ENCODE results near the gene SPOCK2.
A peak's percentile ranks its signal among the peaks of the same experiment; 100 is the strongest.
"Not testable (repeated sequence)": the region's sequence is repeated elsewhere in the genome, so short reads cannot be mapped to it uniquely, and the experiment has no call there.

The SPOCK2 gene

DNA sequence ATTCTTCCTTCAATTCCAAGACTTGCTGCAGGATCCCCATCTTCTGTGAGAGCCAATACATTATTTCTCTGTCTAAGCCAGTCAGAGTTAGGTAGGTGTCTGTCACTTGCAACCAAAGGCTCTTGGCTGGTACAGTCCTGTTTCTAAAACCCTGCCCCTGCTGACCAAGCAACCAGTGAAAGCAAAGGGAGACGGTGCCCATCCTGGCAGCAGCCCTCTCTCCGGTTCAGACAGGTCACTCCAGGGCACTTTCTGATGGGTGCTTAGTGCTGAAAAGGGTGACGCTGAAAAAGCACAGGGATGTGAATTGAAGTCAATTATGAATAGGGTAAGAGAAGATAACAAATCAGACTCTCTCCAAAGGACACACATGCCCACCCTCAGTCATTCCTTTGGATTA is 37.5 kb downstream of the SPOCK2 start:
- no peak for FAIRE-seq

DNA sequence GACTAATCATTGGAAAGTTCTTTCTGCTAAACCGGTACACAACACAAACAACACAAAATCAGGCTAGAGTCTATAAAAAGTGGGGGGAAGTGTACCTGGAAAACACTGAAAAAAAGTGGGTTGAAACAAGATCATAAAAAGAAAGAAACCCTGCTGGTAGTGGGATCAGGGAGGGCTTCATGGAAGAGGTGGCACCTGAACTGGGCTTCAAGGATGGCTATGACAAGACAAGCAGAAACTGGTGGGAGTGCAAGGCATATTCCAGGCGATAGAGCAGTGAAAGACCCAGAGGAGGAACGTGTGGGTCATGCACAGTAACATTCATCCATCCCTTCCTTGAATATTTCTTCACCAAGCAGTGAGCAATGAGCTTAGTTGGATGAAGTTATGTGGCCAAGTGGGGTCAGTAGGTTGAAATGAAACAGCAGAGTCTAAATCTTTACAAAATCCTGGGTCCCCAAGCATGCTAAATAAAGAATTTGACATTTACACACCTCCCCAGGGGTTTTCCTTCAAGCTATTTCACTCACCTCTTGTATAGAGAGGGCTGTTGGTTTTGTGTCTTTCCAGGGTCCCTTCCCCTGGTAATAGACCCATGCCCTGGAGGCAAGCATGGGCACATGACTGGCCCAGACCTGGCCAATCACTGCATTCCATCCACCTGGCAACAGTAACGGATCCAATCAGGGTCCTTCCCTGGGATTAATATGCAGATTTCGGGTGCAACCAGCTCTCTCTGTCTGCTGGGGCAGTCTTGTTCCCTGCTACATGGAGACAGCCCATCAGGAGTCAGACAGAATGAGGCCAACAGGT is 38.2 kb downstream of the SPOCK2 start:
- FAIRE-seq, result no peak

DNA sequence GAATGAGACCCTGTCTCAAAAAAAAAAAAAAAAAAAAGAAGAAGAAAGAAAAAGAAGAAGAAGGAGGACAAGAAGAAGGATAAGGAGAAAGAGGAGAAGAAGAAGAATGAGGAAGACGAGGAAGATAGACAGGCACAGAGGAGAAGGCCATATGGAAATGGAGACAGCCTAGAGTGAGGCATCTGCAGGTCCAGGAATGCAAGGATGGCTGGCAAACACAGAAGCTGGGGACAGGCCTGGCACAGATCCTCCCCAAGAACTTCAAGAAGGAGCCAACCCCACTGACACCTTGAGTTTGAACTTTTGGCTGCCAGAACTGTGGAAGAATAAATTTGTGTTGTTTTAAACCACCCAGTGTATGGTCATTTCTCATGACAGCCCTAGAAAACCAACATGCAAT is 38.9 kb downstream of the SPOCK2 start:
- no peak for FAIRE-seq

GRCh38 chr10:72048450-72049124 is 39.8 kb downstream of the SPOCK2 start:
- peak; percentile 28 for FAIRE-seq

DNA sequence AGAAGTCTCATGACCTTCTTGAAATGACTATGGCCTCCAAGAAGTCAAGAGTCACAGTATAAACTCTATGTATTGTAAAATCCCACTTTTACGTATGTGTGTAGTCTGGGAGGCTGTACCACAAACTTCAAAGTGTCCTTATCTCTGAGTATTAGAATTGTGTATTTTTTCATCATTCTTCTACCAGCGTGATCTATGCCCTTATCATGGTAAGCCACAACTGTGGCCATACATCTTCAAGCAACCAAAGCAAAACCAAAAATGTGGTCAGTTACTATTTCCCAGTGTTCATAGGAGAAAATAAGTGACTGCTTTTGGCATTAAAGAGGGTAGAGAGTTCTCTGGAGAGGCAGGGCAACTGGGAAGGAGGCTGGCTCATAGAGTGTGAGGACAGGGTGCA is 42.8 kb downstream of the SPOCK2 start:
- no peak for FAIRE-seq

GRCh38 chr10:72044417-72045041 is 43.8 kb downstream of the SPOCK2 start:
- no peak for FAIRE-seq

GRCh38 chr10:72043016-72043834 is 45.1 kb downstream of the SPOCK2 start:
- FAIRE-seq, result no peak

GRCh38 chr10:72041491-72041890 is 46.9 kb downstream of the SPOCK2 start:
- FAIRE-seq, result no peak

GRCh38 chr10:72039377-72039776 is 49.0 kb downstream of the SPOCK2 start:
- no peak for FAIRE-seq

DNA sequence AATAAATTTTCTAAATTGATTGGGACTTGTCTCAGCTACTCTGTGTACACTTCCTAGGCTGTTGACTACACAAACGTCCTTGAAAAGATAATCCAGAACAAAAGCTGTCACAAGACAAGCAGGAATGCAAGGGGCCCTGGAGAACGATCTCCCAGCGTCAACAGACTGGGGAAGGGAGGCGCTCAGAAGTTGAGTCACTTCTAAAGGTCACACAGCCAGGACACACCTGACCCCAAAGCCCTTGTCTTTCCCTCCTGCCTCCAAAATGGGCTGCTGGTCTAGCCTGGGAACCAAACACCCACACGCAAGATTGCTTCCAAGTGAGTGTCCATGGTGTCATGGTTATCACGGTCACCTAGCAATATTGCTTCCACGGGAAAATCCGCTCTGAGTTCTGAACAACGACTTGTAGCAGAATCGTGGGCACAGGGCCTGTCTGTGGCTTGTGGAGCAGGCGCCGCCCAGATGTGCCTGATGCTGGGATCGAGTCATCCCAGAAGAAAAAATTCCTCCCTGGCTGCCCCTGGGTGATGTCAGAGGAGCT is 49.8 kb downstream of the SPOCK2 start:
- no peak for FAIRE-seq

DNA sequence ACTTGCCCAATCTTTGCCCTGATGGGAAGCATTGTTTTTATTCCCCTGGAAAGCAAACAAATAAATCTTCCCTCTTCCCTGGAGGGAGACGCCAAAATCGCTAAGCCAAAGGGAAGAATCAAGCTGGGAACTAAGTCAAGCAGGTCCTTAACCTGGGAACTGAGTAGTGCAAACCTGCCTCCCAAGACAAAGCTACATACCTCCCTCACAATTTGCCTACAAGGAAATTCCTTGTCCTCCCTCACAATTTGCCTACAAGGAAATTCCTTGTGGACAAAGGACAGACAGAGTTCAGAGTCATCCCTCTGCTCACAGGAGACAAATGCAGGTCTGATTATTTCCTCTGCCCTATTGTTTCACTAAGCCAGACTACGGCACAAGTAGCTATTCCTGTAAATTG is 50.5 kb downstream of the SPOCK2 start:
- FAIRE-seq, result no peak

DNA sequence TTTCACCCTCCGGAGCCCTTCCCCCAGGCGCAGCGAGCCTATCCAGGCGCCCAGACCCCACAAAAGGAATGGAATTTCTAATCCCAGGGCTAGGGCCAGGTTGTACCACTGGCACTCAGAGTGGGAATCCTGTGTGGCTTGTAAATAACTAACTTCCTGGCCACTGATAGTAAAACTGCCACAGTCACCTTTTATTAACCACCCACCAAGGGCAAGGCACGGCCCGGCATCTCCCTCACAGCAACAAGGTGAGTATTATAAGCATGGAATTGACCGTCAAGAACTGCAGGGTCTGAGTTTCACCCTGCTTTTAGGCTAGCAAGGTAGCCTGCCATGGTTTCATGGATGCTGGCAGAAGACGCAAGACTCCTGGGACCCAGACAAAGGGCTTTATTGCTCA is 51.1 kb downstream of the SPOCK2 start:
- no peak for FAIRE-seq

- FAIRE-seq, result no peak
These were observed 53.0 kb downstream of the SPOCK2 start for GRCh38 chr10:72035252-72035887.

GRCh38 chr10:72034761-72035160 is 53.6 kb downstream of the SPOCK2 start:
- FAIRE-seq, result no peak

DNA sequence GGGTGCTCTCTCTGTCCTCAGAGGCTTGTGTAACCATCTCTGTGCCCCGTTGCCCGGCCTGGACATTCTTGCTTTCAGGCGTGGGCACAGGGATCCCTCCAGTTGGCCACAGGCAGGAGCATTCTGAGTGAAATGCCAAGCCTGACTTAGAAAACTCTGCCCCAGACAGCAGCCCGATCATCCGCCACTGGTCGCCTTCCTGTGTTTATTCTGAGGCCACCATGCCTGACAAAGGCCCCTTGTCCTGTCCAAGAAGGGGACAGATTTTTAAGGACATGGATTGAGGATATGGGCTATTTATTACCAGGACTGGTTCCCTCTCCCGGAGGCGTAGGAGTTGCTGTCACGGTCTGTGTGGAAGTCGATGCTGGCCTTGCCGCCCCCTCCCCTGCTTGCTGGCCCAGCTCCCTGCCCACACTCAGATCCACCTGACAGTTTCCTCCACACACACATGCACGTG is 54.3 kb downstream of the SPOCK2 start:
- FAIRE-seq, result no peak

DNA sequence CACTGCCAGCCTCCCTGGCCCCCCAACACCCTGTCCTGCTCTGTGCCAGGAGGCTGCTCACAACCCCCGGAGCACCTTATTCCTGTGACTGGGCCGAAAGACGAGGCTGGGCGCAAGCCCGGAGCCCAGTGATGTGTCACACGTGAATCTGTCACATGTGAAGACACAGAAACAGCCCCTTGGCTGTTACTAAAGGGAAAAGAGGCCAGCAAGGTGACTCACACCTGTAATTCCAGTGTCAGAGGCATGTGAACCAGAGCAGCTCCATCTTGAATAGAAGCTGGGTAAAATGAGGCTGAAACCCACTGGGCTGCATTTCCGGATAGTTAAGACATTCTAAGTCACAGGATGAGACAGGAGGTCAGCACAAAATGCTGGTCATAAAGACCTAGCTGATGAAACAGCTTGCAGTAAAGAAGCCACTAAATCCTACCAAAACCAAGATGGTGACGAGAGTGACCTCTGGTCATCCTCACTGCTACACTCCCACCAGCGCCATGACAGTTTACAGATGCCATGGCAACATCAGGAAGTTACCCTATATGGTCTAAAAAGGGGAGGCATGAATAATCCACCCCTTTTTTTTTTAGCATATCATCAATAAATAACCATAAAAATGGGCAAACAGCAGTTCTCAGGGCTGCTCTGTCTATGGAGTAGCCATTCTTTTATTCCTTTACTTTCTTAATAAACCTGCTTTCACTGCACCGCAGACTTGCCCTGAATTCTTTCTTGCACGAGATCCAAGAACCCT is 55.8 kb downstream of the SPOCK2 start:
- FAIRE-seq, result not testable (repeated sequence)

DNA sequence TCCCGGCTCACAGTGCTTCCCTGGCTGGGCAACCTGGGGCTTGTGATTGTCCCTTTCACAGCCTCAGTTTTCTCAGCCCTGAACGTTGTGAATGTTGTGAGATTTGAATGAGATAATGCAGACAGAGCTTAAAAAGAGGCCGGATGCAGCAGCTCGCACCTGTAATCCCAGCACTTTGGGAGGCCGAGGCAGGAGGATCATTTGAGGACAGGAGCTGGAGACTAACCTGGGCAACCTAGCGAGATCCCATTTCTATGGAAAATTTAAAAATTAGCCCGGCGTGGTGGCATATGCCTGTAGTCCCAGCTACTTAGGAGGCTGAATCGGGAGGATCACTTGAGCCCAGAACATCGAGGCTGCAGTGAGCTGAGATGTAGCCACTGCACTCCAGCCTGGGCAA is 56.6 kb downstream of the SPOCK2 start:
- FAIRE-seq, result no peak

GRCh38 chr10:72030762-72031543 is 57.4 kb downstream of the SPOCK2 start:
- FAIRE-seq, result no peak

GRCh38 chr10:72029414-72029813 is 58.9 kb downstream of the SPOCK2 start:
- FAIRE-seq, result no peak

DNA sequence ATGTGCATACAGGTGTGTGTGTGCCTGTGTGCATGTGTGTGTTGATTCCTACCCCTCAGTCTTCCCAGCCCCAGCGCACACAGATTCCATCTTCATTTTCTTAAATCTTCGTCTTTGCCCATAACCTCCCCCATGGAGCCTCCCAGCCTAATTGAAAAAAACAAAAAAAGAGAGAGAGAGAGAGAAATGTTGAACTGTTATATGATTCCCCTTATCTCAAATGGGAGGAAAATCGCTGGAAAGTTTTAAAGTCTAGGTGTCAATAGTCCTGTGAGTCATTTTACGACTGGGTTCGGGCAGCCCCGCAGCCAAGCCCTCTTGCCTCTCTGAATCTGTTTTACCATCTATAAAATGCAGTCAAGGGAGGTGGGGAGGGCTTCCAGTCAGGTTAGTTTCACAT is 60.9 kb downstream of the SPOCK2 start:
- no peak for FAIRE-seq

Measured in colon (tissue), 2 donors.